ENCODE data around the gene PRKCD. TPM values are rescaled to one million over a fixed set of nuclear protein-coding genes. Genes with fewer than 3 reads are reported as not detected.

The PRKCD gene
- total and polyA plus RNA-seq, 9 of the 15 experiments (the other 6 are each of a cell fraction or from before 2014, with no cell fraction given): 2.5 to 19.5 (median 6.1) TPM

DNA sequence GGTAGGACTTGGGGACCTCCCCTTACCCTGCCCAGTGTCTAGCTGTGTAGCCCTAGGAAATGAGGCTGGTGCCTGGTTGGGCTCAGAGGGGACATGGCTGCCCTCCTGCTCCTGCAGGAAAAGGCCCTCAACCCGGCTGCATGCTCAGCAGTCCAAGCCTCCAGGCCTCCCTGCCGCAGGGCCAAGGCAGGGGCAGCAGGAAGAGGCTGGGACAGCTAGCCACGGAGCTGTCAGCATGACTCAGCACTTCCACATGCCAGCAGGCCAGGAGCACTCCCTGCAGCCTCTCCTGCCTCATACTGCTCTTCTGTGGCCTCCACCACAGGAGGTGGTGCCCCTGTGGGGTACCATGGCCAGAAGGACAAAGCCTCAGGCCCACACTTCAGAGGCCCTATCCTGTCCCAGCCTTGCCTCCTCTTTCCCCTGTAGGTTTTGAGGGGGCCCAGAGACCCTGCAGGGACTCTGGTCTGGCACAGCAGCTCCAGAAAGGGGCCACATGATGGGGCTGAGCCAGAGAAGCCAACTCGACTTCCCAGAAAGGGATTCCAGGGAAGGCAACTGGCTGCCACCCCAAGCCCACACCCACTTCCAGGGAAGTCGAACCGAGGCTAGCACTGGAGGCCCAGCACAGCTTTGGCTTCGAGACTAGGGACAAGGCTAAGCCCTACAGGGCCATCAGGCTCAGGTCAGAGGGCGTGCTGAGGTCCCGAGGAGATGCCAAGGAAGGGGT is 75.3 kb downstream of the PRKCD start (continued):
- TF ChIP-seq, protein P1, sequence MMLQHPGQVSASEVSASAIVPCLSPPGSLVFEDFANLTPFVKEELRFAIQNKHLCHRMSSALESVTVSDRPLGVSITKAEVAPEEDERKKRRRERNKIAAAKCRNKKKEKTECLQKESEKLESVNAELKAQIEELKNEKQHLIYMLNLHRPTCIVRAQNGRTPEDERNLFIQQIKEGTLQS (IDR thresholded peaks at IDR 0.05): 0 out of 2 replicates have a peak, but pooled peaks have one; percentile 15
- TF ChIP-seq, protein P1 (CRISPR knock-in tag; conservative IDR thresholded peaks at IDR 0.05): no peak
- TF ChIP-seq, protein P2, sequence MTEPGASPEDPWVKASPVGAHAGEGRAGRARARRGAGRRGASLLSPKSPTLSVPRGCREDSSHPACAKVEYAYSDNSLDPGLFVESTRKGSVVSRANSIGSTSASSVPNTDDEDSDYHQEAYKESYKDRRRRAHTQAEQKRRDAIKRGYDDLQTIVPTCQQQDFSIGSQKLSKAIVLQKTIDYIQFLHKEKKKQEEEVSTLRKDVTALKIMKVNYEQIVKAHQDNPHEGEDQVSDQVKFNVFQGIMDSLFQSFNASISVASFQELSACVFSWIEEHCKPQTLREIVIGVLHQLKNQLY (CRISPR knock-in tag; conservative IDR thresholded peaks at IDR 0.05): no peak
- peak; percentile 95 for TF ChIP-seq NFE2 (IDR thresholded peaks at IDR 0.05; ENCODE audit: low read depth)
- 0 out of 2 replicates have a peak, but pooled peaks have one; percentile 66 for TF ChIP-seq ZNF175 (CRISPR knock-in tag; IDR thresholded peaks at IDR 0.05; ENCODE audit: low read depth)
- TF ChIP-seq CBX2 (IDR thresholded peaks at IDR 0.05; ENCODE audit: insufficient read depth, low read length, poor library complexity, severe bottlenecking): no peak
- TF ChIP-seq, protein P3, sequence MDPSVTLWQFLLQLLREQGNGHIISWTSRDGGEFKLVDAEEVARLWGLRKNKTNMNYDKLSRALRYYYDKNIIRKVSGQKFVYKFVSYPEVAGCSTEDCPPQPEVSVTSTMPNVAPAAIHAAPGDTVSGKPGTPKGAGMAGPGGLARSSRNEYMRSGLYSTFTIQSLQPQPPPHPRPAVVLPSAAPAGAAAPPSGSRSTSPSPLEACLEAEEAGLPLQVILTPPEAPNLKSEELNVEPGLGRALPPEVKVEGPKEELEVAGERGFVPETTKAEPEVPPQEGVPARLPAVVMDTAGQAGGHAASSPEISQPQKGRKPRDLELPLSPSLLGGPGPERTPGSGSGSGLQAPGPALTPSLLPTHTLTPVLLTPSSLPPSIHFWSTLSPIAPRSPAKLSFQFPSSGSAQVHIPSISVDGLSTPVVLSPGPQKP (CRISPR knock-in tag; IDR thresholded peaks at IDR 0.05): no peak
- TF ChIP-seq RBFOX2 (IDR thresholded peaks at IDR 0.05; ENCODE audit: low read depth, low read length): peak; percentile 14; the same call in 1 of the 2 replicates
- TF ChIP-seq KLF1 (tag; IDR thresholded peaks at IDR 0.05): no peak
- no peak for TF ChIP-seq CBX8 (IDR thresholded peaks at IDR 0.05; ENCODE audit: borderline replicate concordance, extremely low read depth, low read depth, low read length, poor library complexity, severe bottlenecking)
- TF ChIP-seq ZNF75A (CRISPR knock-in tag; IDR thresholded peaks at IDR 0.05): no peak
- no peak for TF ChIP-seq PCBP2 (IDR thresholded peaks at IDR 0.05; ENCODE audit: low read depth, low read length, poor library complexity, severe bottlenecking)
- no peak for TF ChIP-seq CBX1 (IDR thresholded peaks at IDR 0.05; ENCODE audit: low read depth)
- no peak for TF ChIP-seq TAF7 (tag; IDR thresholded peaks at IDR 0.05)
- TF ChIP-seq, protein P4, sequence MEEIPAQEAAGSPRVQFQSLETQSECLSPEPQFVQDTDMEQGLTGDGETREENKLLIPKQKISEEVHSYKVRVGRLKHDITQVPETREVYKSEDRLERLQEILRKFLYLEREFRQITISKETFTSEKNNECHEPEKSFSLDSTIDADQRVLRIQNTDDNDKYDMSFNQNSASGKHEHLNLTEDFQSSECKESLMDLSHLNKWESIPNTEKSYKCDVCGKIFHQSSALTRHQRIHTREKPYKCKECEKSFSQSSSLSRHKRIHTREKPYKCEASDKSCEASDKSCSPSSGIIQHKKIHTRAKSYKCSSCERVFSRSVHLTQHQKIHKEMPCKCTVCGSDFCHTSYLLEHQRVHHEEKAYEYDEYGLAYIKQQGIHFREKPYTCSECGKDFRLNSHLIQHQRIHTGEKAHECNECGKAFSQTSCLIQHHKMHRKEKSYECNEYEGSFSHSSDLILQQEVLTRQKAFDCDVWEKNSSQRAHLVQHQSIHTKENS (CRISPR knock-in tag; IDR thresholded peaks at IDR 0.05): no peak
- no peak for TF ChIP-seq NFYB (IDR thresholded peaks at IDR 0.05; ENCODE audit: extremely low read depth, insufficient read length)
- no peak for TF ChIP-seq XRCC4 (IDR thresholded peaks at IDR 0.05; ENCODE audit: extremely low read depth, insufficient read depth, insufficient read length)
- TF ChIP-seq FOXJ2 (tag; IDR thresholded peaks at IDR 0.05): peak; percentile 37; the same call in 1 of the 2 replicates
- TF ChIP-seq MXI1 (IDR thresholded peaks at IDR 0.05; ENCODE audit: low read depth, low read length): no peak
